Thyroid gland (tissue), 4 donors: ENCODE results near the gene COL6A2. TPM values are rescaled to one million over a fixed set of nuclear protein-coding genes. Genes with fewer than 3 reads are reported as not detected.

Experiments
- DNase-seq, 2 donors: peaks; one replicate each; pipeline ENCODE4 v3.0.0-alpha.2; 2019
- H3K27ac ChIP-seq, 3 donors: fragments of 200-600 bp; sonication (generic); 1 replicate in 2 of 3; 2 replicates in 1 of 3; pipeline ENCODE4 v1.5.1; 2016 to 2019; ENCODE audit warnings: mild to moderate bottlenecking in 1 of 3, moderate library complexity in 1 of 3
- H3K27me3 ChIP-seq: fragments of 200-600 bp; sonication (generic); one replicate; pipeline ENCODE4 v1.5.1; 2019
- H3K36me3 ChIP-seq, 2 donors: fragments of 200-600 bp; sonication (generic); one replicate each; pipeline ENCODE4 v1.5.1; 2016 to 2019
- H3K4me1 ChIP-seq, 2 donors: fragments of 200-600 bp; sonication (generic); one replicate each; pipeline ENCODE4 v1.5.1; 2017 to 2019
- H3K4me3 ChIP-seq, 3 donors: fragments of 200-600 bp; sonication (generic); replicated peaks in 1 of 3; 1 replicate in 2 of 3; 2 replicates in 1 of 3; pipeline ENCODE4 v1.5.1; 2016; ENCODE audit warnings: mild to moderate bottlenecking in 1 of 3
- H3K9me3 ChIP-seq: fragments of 200-600 bp; sonication (generic); one replicate; pipeline ENCODE4 v1.5.1; 2017
- POLR2A ChIP-seq, 2 donors: fragments of 450-650 bp; IDR thresholded peaks; one replicate each; pipeline ENCODE4 v1.6.1; 2017; ENCODE audit warnings: antibody characterized with exemption in 2 of 2, mild to moderate bottlenecking in 2 of 2, moderate library complexity in 1 of 2
- WGBS, 2 donors: methylation state at CpG; one replicate each; pipeline ENCODE4 v1.1.5; 2017; 5-methylcytosine and 5-hydroxymethylcytosine counted together
- intact Hi-C: fragments of 100-400 bp; cut with DNase I; formaldehyde crosslinking; loops from one replicate; pipeline ENCODE4 v1.15.1; 2023
- total RNA-seq, 4 donors: library from RNA; depleted of rRNA; stranded (reverse); fragments of >200 nt; gene quantifications; one replicate each; pipeline ENCODE4 v1.2.3, GENCODE V29; 2016
- TF ChIP-seq, protein P1 (sequence below), 6 experiments: fragments of 200-600 bp in 3 of 6; fragments of 450-650 bp in 3 of 6; sonication (generic) in 3 of 6; IDR thresholded peaks; one replicate each; pipeline ENCODE4 v1.5.1; 2016 to 2019; ENCODE audit warnings: antibody characterized with exemption in 6 of 6, mild to moderate bottlenecking in 2 of 6, inconsistent platforms in 1 of 6, moderate library complexity in 1 of 6

The COL6A2 gene
- total RNA-seq, 4 donors from 2014 or later, result 79.4 to 191 (median 172) TPM

DNA sequence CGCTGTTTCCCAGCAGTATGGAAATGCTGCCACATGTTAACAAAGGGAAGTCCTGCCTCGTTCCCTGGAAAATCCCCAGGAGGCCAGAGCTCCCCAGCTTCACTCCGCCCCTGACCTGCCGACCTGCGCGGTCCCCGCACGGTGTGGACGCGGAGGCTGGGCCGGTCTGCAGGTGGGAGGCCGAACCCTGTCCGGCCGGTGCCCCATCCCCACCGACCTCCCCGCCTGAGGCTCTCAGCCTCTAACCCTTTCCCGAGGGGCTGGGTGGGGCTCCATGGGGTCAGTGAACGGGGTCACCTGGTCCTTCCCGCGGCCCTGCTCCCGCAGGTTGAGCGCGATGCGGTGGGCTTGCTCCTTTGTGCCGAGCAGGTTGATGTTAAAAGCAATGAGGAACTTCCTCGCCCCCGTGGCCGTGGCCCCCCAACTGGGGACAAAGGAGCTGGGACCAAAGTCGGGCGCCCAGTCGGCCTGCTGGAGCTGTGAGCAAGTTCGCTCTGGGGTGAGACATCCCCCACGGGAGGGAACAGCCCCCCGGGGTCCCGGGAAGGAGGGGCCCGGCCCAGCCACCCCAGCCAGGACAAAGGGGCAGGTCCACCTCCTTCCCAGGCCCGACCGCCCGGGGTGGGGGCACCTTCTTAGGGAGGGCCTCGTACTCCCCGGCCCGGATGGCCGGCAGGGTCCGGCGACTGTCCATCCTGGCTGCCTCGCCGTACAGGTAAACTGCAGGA is 53.5 kb downstream of the COL6A2 start:
- TF ChIP-seq, protein P1, sequence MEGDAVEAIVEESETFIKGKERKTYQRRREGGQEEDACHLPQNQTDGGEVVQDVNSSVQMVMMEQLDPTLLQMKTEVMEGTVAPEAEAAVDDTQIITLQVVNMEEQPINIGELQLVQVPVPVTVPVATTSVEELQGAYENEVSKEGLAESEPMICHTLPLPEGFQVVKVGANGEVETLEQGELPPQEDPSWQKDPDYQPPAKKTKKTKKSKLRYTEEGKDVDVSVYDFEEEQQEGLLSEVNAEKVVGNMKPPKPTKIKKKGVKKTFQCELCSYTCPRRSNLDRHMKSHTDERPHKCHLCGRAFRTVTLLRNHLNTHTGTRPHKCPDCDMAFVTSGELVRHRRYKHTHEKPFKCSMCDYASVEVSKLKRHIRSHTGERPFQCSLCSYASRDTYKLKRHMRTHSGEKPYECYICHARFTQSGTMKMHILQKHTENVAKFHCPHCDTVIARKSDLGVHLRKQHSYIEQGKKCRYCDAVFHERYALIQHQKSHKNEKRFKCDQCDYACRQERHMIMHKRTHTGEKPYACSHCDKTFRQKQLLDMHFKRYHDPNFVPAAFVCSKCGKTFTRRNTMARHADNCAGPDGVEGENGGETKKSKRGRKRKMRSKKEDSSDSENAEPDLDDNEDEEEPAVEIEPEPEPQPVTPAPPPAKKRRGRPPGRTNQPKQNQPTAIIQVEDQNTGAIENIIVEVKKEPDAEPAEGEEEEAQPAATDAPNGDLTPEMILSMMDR (IDR thresholded peaks at IDR 0.05), result no peak
- no peak for TF ChIP-seq POLR2A (IDR thresholded peaks at IDR 0.05)
- Histone ChIP-seq H3K4me3 (no peak overlapping the region), H3K36me3 (no peaks in the 10 kb centered on the region), H3K27ac (no peak overlapping the region), H3K4me1 (peaks cover 10 to 11% of the 10 kb centered on the region in 2 donors), H3K9me3 (no peaks in the 10 kb centered on the region), H3K27me3 (no peaks in the 10 kb centered on the region)
- peak in 1 of 2 donors; percentile 1 for DNase-seq
- WGBS, 2 donors, result 87 to 88% methylated on average over 14 to 26 of the region's 47 CpGs
- intact Hi-C loops, result no loop called here

DNA sequence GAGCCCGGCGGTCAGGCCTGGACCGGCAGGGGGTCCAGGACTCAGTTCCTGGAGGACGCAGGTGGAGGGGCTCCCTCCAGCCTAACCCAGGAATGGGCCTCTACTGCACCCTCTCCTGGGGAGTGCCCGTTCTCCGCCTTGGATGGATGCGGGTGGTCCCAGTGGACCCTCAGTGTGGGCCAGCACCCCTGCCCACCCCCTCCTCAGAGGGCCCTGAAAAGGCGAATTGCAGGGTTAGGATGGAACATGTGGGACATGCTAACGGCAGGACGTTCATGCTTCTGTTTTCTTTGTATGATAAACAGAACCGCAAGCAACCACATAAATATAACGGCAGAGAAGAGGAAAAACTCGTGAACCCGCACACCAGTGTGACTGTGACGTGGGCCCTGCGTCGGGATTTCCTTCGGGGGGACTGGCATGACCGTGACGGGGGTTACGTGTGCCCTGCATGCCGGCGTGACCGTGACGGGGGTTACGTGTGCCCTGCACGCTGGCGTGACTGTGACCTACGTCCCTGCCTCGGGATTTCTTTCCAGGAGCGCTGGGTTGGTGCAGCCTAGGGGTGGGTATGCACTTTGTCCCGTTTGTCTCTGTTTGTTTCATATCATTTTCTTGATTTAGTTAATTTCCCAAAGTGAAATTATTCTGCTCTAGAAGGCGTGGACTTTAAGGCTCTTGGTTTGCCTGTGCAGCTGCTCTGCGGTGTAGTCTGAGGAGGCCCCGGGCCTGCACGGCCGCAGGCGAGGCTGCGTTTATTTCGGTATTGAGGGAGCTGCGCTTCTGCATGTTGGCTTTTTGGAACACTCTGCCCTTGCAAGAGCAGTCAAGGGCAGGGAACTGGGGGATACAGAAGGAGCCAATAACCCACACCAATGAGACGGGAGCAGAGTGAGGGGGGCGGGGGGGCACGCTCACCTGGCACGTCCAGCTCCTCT is 54.3 kb downstream of the COL6A2 start:
- intact Hi-C loops, result no loop called here
- WGBS, 2 donors, result 80 to 92% methylated on average over 36 to 41 of the region's 45 CpGs
- DNase-seq, result peak; percentile 42 to 44

DNA sequence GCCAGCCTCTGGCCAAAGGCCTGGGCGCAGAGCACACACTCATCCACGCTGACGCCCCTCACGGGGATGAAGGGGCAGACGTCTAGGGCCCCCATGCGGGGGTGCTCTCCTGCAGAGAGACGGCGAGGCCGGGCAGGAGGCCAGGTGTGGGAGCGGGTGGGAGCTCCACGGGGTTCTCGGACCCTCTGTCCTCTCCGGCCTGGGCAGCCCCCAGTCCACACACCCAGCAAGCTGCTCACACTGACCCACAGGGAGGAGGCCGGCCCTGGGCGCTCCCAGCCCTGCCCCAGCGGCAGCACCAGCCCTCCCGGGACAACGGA is 55.0 kb downstream of the COL6A2 start:
- Histone ChIP-seq H3K27me3 (no peaks in the 10 kb centered on the region), H3K36me3 (no peaks in the 10 kb centered on the region), H3K4me3 (no peak overlapping the region), H3K9me3 (no peaks in the 10 kb centered on the region), H3K27ac (peak overlapping the region in 1 of 3 donors; percentile 30), H3K4me1 (peaks cover 10 to 11% of the 10 kb centered on the region in 2 donors)
- DNase-seq, result no peak
- TF ChIP-seq, protein P1 (IDR thresholded peaks at IDR 0.05), result no peak
- no peak for TF ChIP-seq POLR2A (IDR thresholded peaks at IDR 0.05)
- WGBS, 2 donors, result 20 to 40% methylated on average over 1 of the region's 18 CpGs
- intact Hi-C loops, result no loop called here

More for the DNA sequence above, 54.3 kb downstream of the COL6A2 start:
- H3K27ac ChIP-seq, result no peak overlapping the region
- no peaks in the 10 kb centered on the region for H3K9me3 ChIP-seq
- H3K4me1 ChIP-seq, result peaks cover 10 to 11% of the 10 kb centered on the region in 2 donors
- TF ChIP-seq, protein P1 (IDR thresholded peaks at IDR 0.05), result no peak
- no peak for TF ChIP-seq POLR2A (IDR thresholded peaks at IDR 0.05)
- no peaks in the 10 kb centered on the region for H3K27me3 ChIP-seq
- H3K4me3 ChIP-seq, result no peak overlapping the region
- no peaks in the 10 kb centered on the region for H3K36me3 ChIP-seq

DNA sequence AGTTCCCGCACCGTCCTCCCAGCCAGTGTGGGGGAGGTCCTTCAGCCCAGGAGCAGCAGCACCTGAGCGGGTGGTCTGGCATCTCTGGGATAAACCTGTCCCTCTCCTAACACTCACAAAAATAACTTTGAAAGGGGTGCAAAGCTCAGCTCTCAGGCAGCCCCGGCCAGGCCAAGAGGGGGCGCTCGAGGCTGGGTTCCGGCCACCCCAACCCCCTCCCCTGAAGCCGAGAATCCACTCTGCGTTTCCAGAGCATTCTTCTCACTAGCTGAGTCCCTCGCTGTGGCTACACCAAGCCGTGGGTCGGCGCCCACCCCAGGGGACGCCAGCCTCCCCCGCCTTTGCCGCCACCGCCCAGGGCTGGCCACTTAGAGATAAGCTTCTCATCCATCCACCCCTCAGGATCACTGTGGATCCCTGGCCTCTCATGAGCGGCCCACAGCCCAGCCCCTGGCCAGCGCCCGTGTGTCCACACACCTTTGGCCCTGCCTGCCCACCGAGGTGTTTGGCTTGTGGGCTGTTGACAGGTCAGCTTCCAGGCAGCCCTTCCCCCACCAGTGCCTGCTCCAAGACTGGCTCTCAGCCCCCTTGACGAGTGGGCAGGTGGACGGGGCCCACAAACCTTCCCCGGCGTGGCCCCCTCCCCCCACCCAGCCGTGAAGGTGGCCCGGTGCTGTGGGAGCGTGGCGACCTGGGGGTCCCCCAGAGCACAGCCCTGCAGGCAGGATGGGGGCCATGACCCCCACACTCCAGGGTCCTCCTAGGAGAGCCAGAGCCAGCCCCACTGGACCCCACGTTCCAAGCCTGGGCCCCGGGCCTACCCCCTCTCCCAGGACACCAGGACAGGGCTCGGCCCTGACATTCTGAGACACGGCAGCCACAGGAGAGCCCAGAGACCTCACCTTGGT is 55.6 kb downstream of the COL6A2 start:
- TF ChIP-seq, protein P1 (IDR thresholded peaks at IDR 0.05), result peak; percentile 24 to 80 (median 56)
- TF ChIP-seq POLR2A (IDR thresholded peaks at IDR 0.05), result peak in 1 of 2 donors; percentile 10
- Histone ChIP-seq H3K27ac (peak overlapping the region in 2 of 3 donors; percentile 30 to 41), H3K4me3 (no peak overlapping the region), H3K4me1 (peaks cover 10 to 11% of the 10 kb centered on the region in 2 donors), H3K27me3 (no peaks in the 10 kb centered on the region), H3K36me3 (no peaks in the 10 kb centered on the region), H3K9me3 (no peaks in the 10 kb centered on the region)
- DNase-seq, result peak; percentile 53 to 73
- intact Hi-C loops, result no loop called here
- WGBS, 2 donors, result 7 to 24% methylated on average over 11 to 14 of the region's 33 CpGs
